HFF-Myc (cell line): ENCODE measurements around the gene TEX264.
A peak's percentile ranks its signal among the peaks of the same experiment; 100 is the strongest.

Experiments used
- DNase-seq: peaks from one replicate; pipeline ENCODE4 v3.0.0-alpha.2; 2011; ENCODE audit warnings: low read depth; ENCODE audit errors: extremely low read depth
- H3K4me3 ChIP-seq: replicated peaks from 2 replicates; pipeline ENCODE4 v1.5.1; 2011; ENCODE audit warnings: low read depth, mild to moderate bottlenecking, control low read depth, low read length
- CTCF ChIP-seq: IDR thresholded peaks from 2 replicates; pipeline ENCODE4 v1.5.1; 2012; ENCODE audit warnings: mild to moderate bottlenecking, low read depth, low read length, control low read depth; ENCODE audit errors: missing control alignments

TEX264 gene

DNA sequence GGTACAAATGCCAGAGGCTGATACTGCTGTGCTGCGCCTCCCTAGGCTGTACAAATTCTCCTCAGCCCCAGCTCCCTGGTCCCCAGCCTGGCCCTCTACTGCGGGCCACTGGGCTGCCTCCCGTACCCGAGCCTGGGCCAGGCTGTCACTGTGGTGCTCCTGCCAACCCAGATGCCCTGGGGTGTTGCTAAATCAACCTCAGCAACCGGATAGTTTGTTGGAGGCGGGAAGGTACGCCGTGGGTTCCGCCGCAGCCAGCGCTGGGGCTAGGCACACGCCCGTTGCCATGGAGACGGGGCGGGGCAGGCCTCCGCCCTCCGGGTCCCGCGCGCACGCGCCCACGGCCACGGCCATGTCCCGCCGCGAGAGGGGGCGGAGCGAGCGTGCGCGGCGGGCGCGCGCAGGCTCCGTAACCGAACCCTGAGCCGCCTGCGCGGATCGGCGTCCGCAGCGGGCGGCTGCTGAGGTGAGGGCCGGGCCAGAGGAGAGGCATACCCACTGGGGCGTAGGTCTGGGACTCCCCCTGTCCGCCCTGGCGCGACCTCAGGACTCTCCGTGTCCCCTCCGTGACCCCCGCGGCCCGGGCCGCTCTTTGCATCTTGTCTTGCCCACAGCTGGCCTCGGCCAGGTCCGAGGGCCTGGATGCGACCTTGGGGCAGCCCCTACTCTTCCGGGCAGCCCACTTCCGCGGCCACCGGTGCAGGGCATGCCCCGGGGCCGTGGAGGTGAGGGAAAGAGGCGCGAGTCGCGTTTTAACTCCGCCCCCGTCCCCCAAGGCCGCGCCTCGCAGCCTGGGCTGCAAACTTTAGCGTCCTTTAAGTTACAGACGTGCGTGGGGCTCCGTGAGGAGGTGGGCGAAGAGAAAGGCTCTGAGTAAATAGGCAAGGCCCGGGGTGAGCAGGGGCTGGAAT lies at the start of gene TEX264:
Gene TEX264, plus strand, starts transcription at position 430 of the 911 bp plus-strand sequence. CDS start 3,053 bp downstream, outside the sequence.
- DNase-seq: peak; percentile 52
- peak within 1 kb of the TSS; percentile 86 for H3K4me3 ChIP-seq
- no peak for TF ChIP-seq CTCF

- TF ChIP-seq CTCF: no peak
- H3K4me3 ChIP-seq: no peak overlapping the region
- no peak for DNase-seq
These were observed 48.6 kb upstream of the TEX264 start for GRCh38 chr3:51622413-51622812.

DNA sequence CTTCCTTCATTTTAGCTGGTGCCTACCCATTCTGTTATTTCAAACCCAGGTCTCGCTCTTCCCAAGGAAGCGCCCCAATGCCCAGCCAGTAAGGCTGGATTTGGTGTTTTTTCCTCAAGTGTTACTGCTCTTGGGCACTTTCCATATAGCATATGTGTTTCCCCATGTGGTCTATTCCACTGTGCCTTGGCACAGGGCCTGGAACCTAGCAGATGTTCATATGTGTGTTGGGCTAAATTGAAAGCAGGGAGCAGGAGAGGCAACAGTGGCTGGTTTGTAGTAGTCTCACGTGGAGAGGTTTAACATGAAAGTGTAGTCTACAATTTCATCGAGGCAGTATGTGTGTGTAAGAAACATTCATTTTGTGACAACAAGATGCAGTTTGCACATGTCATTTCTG lies 48.2 kb upstream of the TEX264 start:
- no peak for TF ChIP-seq CTCF
- DNase-seq: peak; percentile 81
- H3K4me3 ChIP-seq: no peak overlapping the region

GRCh38 chr3:51630513-51630912 lies 40.5 kb upstream of the TEX264 start:
- TF ChIP-seq CTCF: no peak
- DNase-seq: no peak

DNA sequence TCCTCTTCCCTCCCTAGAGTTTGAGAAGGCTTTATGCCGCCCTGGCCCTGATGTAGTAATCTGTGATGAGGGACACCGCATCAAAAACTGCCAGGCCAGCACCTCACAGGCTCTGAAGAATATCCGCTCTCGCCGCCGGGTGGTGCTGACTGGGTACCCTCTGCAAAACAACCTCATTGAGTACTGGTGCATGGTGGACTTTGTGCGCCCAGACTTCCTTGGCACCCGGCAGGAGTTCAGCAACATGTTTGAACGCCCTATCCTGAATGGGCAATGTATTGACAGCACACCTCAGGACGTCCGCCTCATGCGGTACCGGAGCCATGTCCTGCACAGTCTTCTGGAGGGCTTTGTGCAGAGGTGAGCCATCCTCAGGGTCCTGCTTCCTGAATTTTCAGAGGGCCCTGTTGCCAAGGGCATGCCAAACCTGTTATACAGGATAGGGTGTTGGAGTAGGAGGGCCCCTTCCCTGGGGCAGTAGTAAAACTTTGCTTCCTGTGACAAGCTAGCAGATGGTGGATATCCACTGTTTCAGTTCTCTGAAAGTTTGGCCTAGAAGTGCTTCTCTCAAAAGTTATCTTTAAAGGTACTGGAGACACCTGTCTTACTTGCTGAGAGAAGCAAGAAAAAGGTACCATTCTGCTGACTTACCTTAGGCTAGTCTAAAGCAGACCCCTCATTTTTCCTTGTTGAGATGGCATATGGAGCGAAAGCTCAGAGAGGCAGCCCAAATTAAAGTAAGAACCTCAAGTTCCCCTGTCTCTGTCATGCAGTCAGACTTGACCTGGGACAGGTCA lies 33.7 kb upstream of the TEX264 start:
- DNase-seq: no peak
- no peak overlapping the region for H3K4me3 ChIP-seq
- TF ChIP-seq CTCF: no peak

More at GRCh38 chr3:51630513-51630912, 40.5 kb upstream of the TEX264 start:
- no peak overlapping the region for H3K4me3 ChIP-seq

GRCh38 chr3:51637941-51638471 lies 33.0 kb upstream of the TEX264 start:
- DNase-seq: peak; percentile 53
- no peak overlapping the region for H3K4me3 ChIP-seq
- peak; percentile 95 for TF ChIP-seq CTCF
